Sigmoid colon (tissue), 7 donors: ENCODE results near the gene CUX1. TPM values are rescaled to one million over a fixed set of nuclear protein-coding genes. Genes with fewer than 3 reads are reported as not detected.

Experiments
- DNase-seq: peaks from one replicate; pipeline ENCODE4 v3.0.0-alpha.2; 2019
- H3K27ac ChIP-seq, 4 donors: fragments of 200-600 bp; sonication (generic); one replicate each; pipeline ENCODE4 v1.5.1; 2016 to 2019; ENCODE audit warnings: mild to moderate bottlenecking in 1 of 4
- H3K27me3 ChIP-seq, 3 donors: fragments of 200-600 bp; sonication (generic); one replicate each; pipeline ENCODE4 v1.5.1; 2019; ENCODE audit warnings: mild to moderate bottlenecking in 1 of 3
- H3K36me3 ChIP-seq, 4 donors: fragments of 200-600 bp; sonication (generic); one replicate each; pipeline ENCODE4 v1.5.1; 2016 to 2019
- H3K4me1 ChIP-seq, 4 donors: fragments of 200-600 bp; sonication (generic); one replicate each; pipeline ENCODE4 v1.5.1; 2017 to 2019
- H3K4me3 ChIP-seq, 4 donors: fragments of 200-600 bp; sonication (generic); one replicate each; pipeline ENCODE4 v1.5.1; 2017 to 2019; ENCODE audit warnings: mild to moderate bottlenecking in 2 of 4, moderate library complexity in 1 of 4
- H3K9me3 ChIP-seq, 4 donors: fragments of 200-600 bp in 3 of 4; sonication (generic) in 3 of 4; one replicate each; pipeline versions ENCODE4 v1.5.1 to v1.6.1; 2013 to 2019
- EP300 ChIP-seq, 4 donors: sonication (generic); formaldehyde crosslinking; IDR thresholded peaks; one replicate each; pipeline ENCODE4 v1.6.1; 2017; ENCODE audit warnings: antibody characterized with exemption in 4 of 4
- POLR2A ChIP-seq, 2 donors: fragments of 450-650 bp; IDR thresholded peaks; one replicate each; pipeline ENCODE4 v1.6.1; 2016; ENCODE audit warnings: antibody characterized with exemption in 2 of 2, mild to moderate bottlenecking in 2 of 2, moderate library complexity in 2 of 2
- POLR2AphosphoS5 ChIP-seq, 4 donors: sonication (generic); formaldehyde crosslinking; IDR thresholded peaks; one replicate each; pipeline ENCODE4 v1.6.1; 2017; ENCODE audit warnings: antibody characterized with exemption in 4 of 4
- WGBS, 2 donors: extraction: QIAGEN DNeasy Blood & Tissue Kit; methylation state at CpG; one replicate each; pipeline ENCODE4 v1.1.7; 2013; 5-methylcytosine and 5-hydroxymethylcytosine counted together
- intact Hi-C: fragments of 100-400 bp; cut with DNase I; formaldehyde crosslinking; loops from one replicate; pipeline ENCODE4 v1.15.1; 2023
- polyA plus RNA-seq, 3 donors: library from polyadenylated mRNA; stranded (reverse); fragments of 200-250 nt; gene quantifications; one replicate each; pipeline ENCODE4 v1.2.3, GENCODE V29; 2013
- total RNA-seq, 4 donors: library from RNA; depleted of rRNA; stranded (reverse); fragments of >200 nt; gene quantifications; one replicate each; pipeline ENCODE4 v1.1.0, GENCODE V29; 2016
- TF ChIP-seq, protein P1 (sequence below), 4 experiments: fragments of 450-650 bp in 3 of 4; fragments of 200-600 bp in 1 of 4; IDR thresholded peaks; one replicate each; pipeline ENCODE4 v1.5.1; 2016 to 2019; ENCODE audit warnings: antibody characterized with exemption in 4 of 4, mild to moderate bottlenecking in 3 of 4, moderate library complexity in 2 of 4
- donor health status: healthy with polysubstance abuse.
- donor health status: Bipolar disorder and iron deficiency.
- donor health status: healthy.

CUX1 gene
- total and polyA plus RNA-seq, 7 donors: 46.7 to 127 (median 49.9) TPM

DNA sequence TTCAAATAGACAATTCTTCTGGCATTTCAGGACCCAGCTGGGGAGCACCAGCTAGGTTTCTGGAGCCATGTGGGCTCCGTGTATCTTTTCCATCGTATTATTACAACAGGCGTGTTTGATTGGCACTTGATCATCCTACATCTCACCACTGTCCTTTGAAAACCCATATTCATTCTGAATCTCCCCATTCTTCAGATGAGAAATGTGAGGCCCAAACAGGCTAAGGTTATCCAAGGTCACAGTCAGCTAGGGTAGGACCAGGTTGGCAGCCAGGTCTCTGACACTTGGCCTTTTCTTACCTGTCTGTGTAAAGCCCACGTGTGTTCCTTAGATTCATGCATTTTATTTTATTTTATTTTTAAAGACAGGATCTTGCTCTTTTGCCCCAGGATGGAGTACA is 366.9 kb downstream of the CUX1 start:
- Histone ChIP-seq H3K4me3 (no peak overlapping the region), H3K4me1 (no peaks in the 10 kb centered on the region), H3K27ac (no peak overlapping the region), H3K36me3 (peaks cover 0 to 77% (median 18%) of the 10 kb centered on the region in 4 donors), H3K9me3 (no peaks in the 10 kb centered on the region), H3K27me3 (no peaks in the 10 kb centered on the region)
- no peak for DNase-seq
- intact Hi-C loops: no loop called here
- WGBS, 2 donors: 97 to 98% methylated on average over 4 of the region's 4 CpGs
- no peak for TF ChIP-seq POLR2AphosphoS5 (IDR thresholded peaks at IDR 0.05)
- TF ChIP-seq EP300 (IDR thresholded peaks at IDR 0.05): no peak
- TF ChIP-seq, protein P1, sequence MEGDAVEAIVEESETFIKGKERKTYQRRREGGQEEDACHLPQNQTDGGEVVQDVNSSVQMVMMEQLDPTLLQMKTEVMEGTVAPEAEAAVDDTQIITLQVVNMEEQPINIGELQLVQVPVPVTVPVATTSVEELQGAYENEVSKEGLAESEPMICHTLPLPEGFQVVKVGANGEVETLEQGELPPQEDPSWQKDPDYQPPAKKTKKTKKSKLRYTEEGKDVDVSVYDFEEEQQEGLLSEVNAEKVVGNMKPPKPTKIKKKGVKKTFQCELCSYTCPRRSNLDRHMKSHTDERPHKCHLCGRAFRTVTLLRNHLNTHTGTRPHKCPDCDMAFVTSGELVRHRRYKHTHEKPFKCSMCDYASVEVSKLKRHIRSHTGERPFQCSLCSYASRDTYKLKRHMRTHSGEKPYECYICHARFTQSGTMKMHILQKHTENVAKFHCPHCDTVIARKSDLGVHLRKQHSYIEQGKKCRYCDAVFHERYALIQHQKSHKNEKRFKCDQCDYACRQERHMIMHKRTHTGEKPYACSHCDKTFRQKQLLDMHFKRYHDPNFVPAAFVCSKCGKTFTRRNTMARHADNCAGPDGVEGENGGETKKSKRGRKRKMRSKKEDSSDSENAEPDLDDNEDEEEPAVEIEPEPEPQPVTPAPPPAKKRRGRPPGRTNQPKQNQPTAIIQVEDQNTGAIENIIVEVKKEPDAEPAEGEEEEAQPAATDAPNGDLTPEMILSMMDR (IDR thresholded peaks at IDR 0.05): no peak
- TF ChIP-seq POLR2A (IDR thresholded peaks at IDR 0.05): no peak

DNA sequence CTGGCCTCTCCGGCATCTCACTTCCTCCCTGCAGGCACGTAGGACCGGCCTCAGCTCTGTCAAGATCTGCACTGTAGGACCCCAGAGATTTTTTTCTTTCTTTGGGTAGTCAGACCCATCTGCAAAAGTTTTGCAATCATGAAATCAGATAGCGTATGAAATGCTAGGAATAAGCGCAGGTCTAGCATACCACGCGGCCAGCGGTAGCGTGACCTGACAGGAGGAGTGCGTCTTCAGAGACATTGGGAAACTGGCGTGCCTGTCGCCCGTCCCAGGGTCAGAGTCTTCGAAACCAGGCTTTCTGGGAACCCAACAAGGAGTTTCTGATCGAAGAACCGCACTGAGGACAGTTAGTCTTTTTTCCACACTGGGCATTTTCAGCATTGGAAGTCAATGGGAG is 368.4 kb downstream of the CUX1 start:
- DNase-seq: no peak
- intact Hi-C loops: no loop called here
- Histone ChIP-seq H3K36me3 (peaks cover 0 to 78% (median 23%) of the 10 kb centered on the region in 4 donors), H3K27ac (no peak overlapping the region), H3K9me3 (no peaks in the 10 kb centered on the region), H3K4me1 (no peaks in the 10 kb centered on the region), H3K4me3 (no peak overlapping the region), H3K27me3 (no peaks in the 10 kb centered on the region)
- no peak for TF ChIP-seq POLR2A (IDR thresholded peaks at IDR 0.05)
- no peak for TF ChIP-seq EP300 (IDR thresholded peaks at IDR 0.05)
- TF ChIP-seq POLR2AphosphoS5 (IDR thresholded peaks at IDR 0.05): no peak
- TF ChIP-seq, protein P1 (IDR thresholded peaks at IDR 0.05): no peak
- 95 to 98% methylated on average over 16 of the region's 16 CpGs for WGBS, 2 donors

DNA sequence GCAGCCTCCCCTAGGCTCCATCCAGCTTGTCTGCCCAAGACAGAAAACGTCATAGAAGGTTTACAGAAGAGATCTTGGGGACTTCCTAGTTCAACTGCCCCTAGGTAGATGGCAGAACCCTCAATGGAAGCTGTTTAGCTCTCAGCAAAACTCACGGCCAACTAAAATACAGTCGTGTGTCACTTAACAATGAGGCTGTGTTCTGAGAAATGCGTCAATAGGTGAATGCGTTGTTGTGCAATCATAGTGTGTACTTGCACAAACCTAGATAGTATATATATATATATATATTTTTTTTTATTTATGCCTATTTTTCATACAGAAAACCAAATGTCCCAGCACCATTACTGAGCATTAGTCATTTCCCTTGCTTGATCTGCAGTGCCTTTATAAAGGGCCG is 368.9 kb downstream of the CUX1 start:
- WGBS, 2 donors: 93 to 95% methylated on average over 6 of the region's 6 CpGs
- Histone ChIP-seq H3K4me3 (no peak overlapping the region), H3K36me3 (peaks cover 1 to 80% (median 25%) of the 10 kb centered on the region in 4 donors)

DNA sequence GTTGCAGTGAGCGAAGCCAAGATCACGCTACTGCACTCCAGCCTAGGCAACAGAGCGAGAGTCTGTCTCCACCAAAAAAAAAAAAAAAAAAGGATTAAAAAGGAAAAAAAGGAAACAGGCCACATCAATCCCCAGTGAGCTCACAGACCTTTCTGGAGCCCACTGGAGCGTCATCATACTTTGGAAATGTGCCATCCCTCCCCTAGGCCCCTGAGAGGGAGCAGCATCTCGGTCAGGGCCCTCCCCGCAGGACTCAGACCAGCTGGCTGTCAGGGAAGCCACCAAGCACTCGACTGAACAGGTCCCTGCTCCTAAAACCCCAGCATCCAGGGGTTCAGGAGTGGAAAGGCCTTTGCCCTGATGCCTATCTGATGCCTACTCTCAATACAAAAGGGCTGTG is 371.3 kb downstream of the CUX1 start:
- no peak overlapping the region for H3K4me3 ChIP-seq
- H3K27ac ChIP-seq: no peak overlapping the region
- DNase-seq: no peak
- H3K9me3 ChIP-seq: no peaks in the 10 kb centered on the region
- TF ChIP-seq POLR2AphosphoS5 (IDR thresholded peaks at IDR 0.05) (no peak), POLR2A (IDR thresholded peaks at IDR 0.05) (no peak), EP300 (IDR thresholded peaks at IDR 0.05) (no peak)
- TF ChIP-seq, protein P1 (IDR thresholded peaks at IDR 0.05): no peak
- no peaks in the 10 kb centered on the region for H3K27me3 ChIP-seq
- intact Hi-C loops: no loop called here
- no peaks in the 10 kb centered on the region for H3K4me1 ChIP-seq
- peaks cover 11 to 91% (median 37%) of the 10 kb centered on the region in 4 donors for H3K36me3 ChIP-seq
- 88 to 93% methylated on average over 7 of the region's 7 CpGs for WGBS, 2 donors

More for the DNA sequence above, 368.9 kb downstream of the CUX1 start:
- no peak for DNase-seq
- TF ChIP-seq, protein P1 (IDR thresholded peaks at IDR 0.05): no peak
- Histone ChIP-seq H3K4me1 (no peaks in the 10 kb centered on the region), H3K9me3 (no peaks in the 10 kb centered on the region), H3K27me3 (no peaks in the 10 kb centered on the region), H3K27ac (no peak overlapping the region)
- intact Hi-C loops: no loop called here

DNA sequence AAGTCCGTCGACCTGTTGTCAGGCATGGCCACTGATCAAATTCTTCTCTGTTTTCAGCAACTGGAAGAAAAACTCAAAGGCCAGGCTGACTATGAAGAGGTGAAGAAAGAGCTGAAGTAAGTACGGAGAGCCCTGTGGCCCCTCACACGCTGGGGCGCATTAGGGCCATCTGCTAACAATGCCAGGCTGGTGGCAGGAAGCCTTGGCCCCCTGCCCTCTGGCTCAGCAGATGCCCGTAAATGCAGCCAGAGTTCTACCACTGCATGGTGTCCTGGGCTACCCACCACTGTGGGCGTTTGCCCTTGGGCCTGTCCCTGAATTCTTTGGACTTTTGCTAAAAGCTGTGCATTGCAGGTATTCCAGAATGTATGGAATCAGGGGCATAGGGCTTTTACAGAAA is 372.3 kb downstream of the CUX1 start:
- intact Hi-C loops: no loop called here
- peaks cover 21 to 91% (median 45%) of the 10 kb centered on the region in 4 donors for H3K36me3 ChIP-seq

More for the DNA sequence above, 372.3 kb downstream of the CUX1 start:
- WGBS, 2 donors: 88 to 95% methylated on average over 7 of the region's 7 CpGs
- no peak for DNase-seq
- H3K9me3 ChIP-seq: no peaks in the 10 kb centered on the region
- no peaks in the 10 kb centered on the region for H3K4me1 ChIP-seq
- TF ChIP-seq, protein P1 (IDR thresholded peaks at IDR 0.05): no peak
- TF ChIP-seq POLR2AphosphoS5 (IDR thresholded peaks at IDR 0.05): no peak
- TF ChIP-seq POLR2A (IDR thresholded peaks at IDR 0.05): no peak
- no peak for TF ChIP-seq EP300 (IDR thresholded peaks at IDR 0.05)
- H3K27ac ChIP-seq: no peak overlapping the region
- no peaks in the 10 kb centered on the region for H3K27me3 ChIP-seq
- no peak overlapping the region for H3K4me3 ChIP-seq
